ENCODE results near the gene HK1.
"Not testable (repeated sequence)": the region's sequence is repeated elsewhere in the genome, so short reads cannot be mapped to it uniquely, and the experiment has no call there.

HK1 gene

DNA sequence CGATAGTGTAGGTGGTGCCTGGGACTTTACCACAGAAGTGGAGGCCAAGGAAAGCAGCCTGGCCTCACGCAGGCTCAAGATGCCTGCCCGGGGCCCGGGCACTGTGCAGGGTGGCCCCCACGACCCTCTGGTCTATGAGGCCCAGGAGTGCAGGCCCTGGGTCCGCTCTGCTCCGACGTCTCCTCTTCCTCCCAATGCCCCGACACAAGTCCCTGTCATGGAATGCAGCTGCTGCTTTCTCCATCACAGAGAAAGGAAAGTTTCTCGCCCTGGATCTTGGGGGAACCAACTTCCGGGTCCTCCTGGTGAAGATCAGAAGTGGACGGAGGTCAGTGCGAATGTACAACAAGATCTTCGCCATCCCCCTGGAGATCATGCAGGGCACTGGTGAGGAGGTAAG is 28.3 kb upstream of the HK1 start:
- TF ChIP-seq CTCF (conservative IDR thresholded peaks at IDR 0.05; ENCODE audit: control insufficient read depth, insufficient read depth, low read depth, low read length): no peak
- no peak for DNase-seq (ENCODE audit: low read depth)
- no peak overlapping the region for H3K4me3 ChIP-seq (ENCODE audit: control insufficient read depth, low read depth, low read length)

DNA sequence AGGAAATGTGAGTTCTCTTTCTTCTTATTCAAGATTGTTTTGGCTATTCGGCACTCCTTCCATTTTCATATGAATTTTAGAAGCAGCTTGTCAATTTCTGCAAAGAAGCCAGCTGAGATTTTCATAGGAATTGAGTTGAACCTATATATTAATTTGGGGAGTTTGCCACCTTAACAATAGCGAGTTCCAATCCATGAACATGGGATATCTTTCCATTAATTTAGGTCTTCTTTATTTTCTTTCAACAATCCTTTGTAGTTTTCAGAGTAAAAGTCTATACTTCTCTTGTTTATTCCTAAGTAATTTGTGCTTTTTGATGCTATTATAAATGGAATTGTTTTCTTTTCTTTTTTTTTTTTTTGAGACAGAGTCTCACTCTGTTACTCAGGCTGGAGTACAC is 26.9 kb upstream of the HK1 start:
- DNase-seq (ENCODE audit: low read depth); H3K4me3 ChIP-seq (ENCODE audit: control insufficient read depth, low read depth, low read length): not testable (repeated sequence)

- no peak for DNase-seq (ENCODE audit: low read depth)
- TF ChIP-seq CTCF (conservative IDR thresholded peaks at IDR 0.05; ENCODE audit: control insufficient read depth, insufficient read depth, low read depth, low read length): no peak
- no peak overlapping the region for H3K4me3 ChIP-seq (ENCODE audit: control insufficient read depth, low read depth, low read length)
Measured at GRCh38 chr10:69253171-69253570, 25.1 kb upstream of the HK1 start.

DNA sequence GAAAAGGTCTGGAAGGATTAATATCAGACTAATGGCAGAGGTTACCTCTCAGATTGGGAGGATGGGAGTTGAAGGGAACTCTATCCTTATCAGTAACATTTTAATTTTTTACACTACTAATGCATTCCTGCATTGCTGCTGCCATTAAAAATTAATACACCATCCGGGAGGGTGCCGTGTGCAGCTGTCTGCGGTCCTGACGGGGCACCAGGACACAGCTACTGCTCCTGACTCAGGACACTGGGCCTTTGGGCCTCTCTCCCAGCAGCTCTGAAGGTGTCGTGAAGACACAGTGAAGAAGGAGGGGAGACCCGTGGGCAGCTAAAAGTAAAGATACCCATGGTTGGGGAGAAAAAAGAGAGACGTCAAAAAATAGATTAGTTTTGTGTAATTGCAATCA is 23.4 kb upstream of the HK1 start:
- no peak for DNase-seq (ENCODE audit: low read depth)
- H3K4me3 ChIP-seq (ENCODE audit: control insufficient read depth, low read depth, low read length): no peak overlapping the region
- no peak for TF ChIP-seq CTCF (conservative IDR thresholded peaks at IDR 0.05; ENCODE audit: control insufficient read depth, insufficient read depth, low read depth, low read length)

- DNase-seq (ENCODE audit: low read depth): no peak
- no peak overlapping the region for H3K4me3 ChIP-seq (ENCODE audit: control insufficient read depth, low read depth, low read length)
- no peak for TF ChIP-seq CTCF (conservative IDR thresholded peaks at IDR 0.05; ENCODE audit: control insufficient read depth, insufficient read depth, low read depth, low read length)
Measured at GRCh38 chr10:69259547-69260243, 18.6 kb upstream of the HK1 start.

DNA sequence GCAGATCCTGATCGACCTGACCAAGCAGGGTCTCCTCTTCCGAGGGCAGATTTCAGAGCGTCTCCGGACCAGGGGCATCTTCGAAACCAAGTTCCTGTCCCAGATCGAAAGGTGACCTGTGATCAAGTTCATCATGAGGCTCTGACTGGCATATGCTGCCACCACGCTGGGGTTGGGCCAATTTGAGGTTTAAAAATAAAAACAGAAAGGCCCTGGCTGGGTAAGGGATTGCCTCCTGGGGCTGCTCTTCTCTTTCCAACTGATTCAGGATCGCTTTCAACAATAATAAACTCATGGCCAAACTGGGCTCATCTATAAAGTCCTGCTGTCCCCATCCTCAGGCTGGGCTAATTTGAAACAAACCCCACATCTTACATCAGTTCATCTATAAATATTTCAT is 17.1 kb upstream of the HK1 start:
- H3K4me3 ChIP-seq (ENCODE audit: control insufficient read depth, low read depth, low read length): no peak overlapping the region
- no peak for DNase-seq (ENCODE audit: low read depth)
- TF ChIP-seq CTCF (conservative IDR thresholded peaks at IDR 0.05; ENCODE audit: control insufficient read depth, insufficient read depth, low read depth, low read length): no peak

- no peak overlapping the region for H3K4me3 ChIP-seq (ENCODE audit: control insufficient read depth, low read depth, low read length)
- no peak for DNase-seq (ENCODE audit: low read depth)
- no peak for TF ChIP-seq CTCF (conservative IDR thresholded peaks at IDR 0.05; ENCODE audit: control insufficient read depth, insufficient read depth, low read depth, low read length)
Measured at GRCh38 chr10:69262292-69262751, 16.0 kb upstream of the HK1 start.
